LNCAP (cell line): ENCODE measurements around the gene MAIP1.

Experiments
- CTCF ChIP-seq: fragments of 450-650 bp; IDR thresholded peaks from 2 replicates; pipeline ENCODE4 v1.5.1; 2017; ENCODE audit warnings: mild to moderate bottlenecking

MAIP1 gene

GRCh38 chr2:199916980-199917379, 38.4 kb upstream of the MAIP1 start:
- no peak for TF ChIP-seq CTCF

GRCh38 chr2:199922856-199923255, 32.5 kb upstream of the MAIP1 start:
- no peak for TF ChIP-seq CTCF

GRCh38 chr2:199923924-199924323, 31.5 kb upstream of the MAIP1 start:
- TF ChIP-seq CTCF, result no peak

DNA sequence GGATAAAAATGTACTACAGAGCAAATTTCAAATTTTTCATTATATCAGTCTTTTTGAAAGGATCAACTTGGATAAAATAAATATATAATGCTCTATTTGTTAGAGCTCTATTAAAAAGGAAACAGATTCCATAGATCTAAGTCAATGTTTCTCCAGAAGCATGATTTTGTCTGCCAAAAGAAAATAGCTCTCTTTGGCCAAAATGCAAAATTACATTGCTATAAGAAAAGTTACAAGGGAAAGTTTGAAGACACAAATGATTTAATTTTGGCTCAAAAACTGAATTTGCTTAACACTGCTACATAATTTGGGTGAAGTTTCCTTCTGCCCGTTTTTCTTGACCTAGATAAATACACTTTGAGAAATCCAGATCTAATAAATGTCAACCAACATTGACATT, 28.6 kb upstream of the MAIP1 start:
- no peak for TF ChIP-seq CTCF

GRCh38 chr2:199928226-199928625, 27.2 kb upstream of the MAIP1 start:
- no peak for TF ChIP-seq CTCF

DNA sequence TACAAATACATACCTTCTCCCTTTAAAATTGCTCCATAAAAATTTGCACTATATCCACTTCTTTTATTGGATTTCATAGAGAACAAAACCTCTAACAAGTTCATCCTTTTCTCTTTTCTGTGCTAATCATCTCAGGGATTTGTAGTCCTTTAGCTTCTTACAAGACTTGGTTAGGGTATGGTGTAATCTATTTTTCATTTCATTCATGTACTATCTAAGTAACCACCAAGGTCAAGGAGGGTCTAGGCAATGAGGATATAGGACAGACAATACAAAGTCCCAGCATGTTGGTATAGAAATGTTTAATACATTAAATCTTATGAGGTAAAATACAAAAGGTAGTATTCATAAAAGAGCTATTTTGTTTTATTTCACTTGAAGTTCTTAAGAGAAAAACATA, 26.8 kb upstream of the MAIP1 start:
- no peak for TF ChIP-seq CTCF

DNA sequence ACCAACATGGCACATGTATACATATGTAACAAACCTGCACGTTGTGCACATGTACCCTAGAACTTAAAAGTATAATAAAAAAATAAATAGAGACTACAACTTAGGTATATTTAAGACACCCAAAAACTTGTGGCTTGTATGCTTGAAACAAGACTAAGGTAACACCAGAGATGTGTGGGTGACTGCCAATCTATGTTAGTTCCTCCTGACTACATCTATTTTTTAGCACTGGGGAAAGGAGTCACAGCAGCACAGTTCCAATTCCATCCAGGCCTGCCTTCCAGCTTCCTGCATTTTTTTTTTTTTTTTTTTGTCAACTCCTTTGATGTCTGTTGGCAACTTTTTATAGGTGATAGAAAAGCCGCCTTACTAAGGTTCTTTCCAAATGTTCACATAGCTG, 26.1 kb upstream of the MAIP1 start:
- TF ChIP-seq CTCF, result no peak

DNA sequence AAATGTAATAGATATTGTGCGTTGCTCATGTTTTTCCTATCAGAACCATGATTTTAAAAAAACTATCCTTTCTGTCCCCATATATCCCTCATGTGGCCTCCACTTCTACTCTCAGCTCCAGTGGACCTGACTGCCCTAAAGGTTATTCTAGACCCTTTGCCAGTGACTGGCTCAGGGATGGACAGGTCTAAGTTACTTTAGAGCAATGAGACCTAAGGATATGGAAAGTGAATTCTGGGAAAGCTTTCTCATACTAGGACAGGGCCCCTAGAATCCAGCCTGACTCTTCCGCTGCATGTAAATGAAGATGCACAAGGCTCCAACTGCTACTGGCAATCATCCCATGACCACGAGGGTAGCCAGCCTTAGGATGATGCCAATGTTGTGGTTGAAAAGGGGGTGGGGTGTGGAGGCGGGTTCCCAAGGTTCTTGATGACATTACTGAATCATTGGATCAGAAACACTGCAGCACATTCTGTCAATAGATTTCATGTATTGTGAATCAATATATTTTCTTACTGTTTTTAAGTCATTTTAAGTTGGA, 23.0 kb upstream of the MAIP1 start:
- no peak for TF ChIP-seq CTCF
